Cardiac septum (tissue), 1 donor: ENCODE measurements around the gene IL36B. TPM values are rescaled to one million over a fixed set of nuclear protein-coding genes. Genes with fewer than 3 reads are reported as not detected.

Source experiments
- DNase-seq: peaks from one replicate; pipeline ENCODE4 v3.0.0-alpha.2; 2020; ENCODE audit warnings: low spot score
- intact Hi-C: fragments of 100-400 bp; cut with DNase I; formaldehyde crosslinking; loops from one replicate; pipeline ENCODE4 v1.14.0; 2022
- total RNA-seq: library from RNA; stranded (reverse); fragmentation: NEBNext Ultra II Directional; extraction: Animal tissue kit (Norgen Biotek cat#: 25700); gene quantifications from one replicate; pipeline ENCODE4 v1.2.1, GENCODE V29; 2021
- donor health status: DM: no; HTN: no; CAD: no.

IL36B gene
- total RNA-seq, 1 donor from 2014 or later: not detected

DNA sequence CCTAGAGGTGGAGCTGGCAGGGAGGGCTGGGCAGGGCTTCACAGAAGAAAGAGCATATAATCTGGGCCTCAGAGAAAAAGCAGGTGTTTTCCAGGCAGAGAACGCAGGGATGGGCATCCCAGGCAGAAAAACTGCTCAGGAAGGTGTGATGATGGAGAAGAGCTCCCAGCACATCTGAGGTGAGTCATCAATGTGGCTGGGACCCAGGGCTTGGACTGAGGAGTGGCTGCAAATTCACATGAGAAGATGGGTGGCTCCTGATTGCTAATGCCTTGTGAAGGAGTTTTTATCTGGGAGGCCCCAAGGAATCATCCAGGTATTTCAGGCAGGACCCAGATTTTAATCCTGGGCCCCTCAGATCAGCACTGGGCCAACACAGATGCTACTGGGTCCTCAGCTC is 25.3 kb upstream of the IL36B start:
- intact Hi-C loops: no loop called here
- DNase-seq: no peak

DNA sequence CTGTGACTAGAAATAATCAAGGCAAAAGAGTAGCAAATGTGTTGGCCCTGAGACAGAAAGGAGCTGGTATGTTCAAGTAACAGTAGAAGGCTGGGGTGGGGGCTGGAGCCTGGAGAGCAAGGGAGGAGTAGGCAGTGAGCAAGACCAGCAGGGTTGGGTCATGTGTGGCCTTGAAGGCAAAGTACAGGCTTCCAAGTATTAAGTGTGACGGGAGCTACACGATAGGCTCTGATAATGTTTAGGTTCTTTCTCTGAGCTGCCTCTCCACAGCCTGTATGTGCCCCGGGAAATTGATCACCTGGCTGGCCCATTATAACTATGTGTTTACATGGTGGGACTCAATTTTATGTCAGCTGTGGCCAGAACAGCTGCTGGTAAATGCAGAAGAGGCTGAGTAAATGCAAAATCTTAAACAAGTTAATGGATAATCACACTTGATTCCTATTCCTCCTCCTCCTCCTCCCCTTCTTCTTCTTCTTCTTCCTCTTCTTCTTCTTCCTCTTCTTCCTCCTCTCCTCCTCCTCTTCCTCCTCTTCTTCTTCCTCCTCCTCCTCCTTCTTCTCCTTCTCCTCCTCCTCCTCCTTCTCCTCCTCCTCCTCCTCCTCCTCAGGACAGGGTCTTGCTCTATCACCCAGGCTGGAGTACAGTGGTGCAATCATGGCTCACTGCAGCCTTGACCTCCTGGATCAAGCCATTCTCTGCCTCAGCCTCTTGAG is 24.4 kb upstream of the IL36B start:
- no peak for DNase-seq
- intact Hi-C loops: no loop called here

- intact Hi-C loops: no loop called here
- DNase-seq: no peak
These were observed 22.9 kb upstream of the IL36B start for GRCh38 chr2:113075600-113075999.

- intact Hi-C loops: no loop called here
- DNase-seq: no peak
These were observed 22.4 kb upstream of the IL36B start for GRCh38 chr2:113075030-113075429.

- intact Hi-C loops: no loop called here
- DNase-seq: no peak
These were observed 20.7 kb upstream of the IL36B start for GRCh38 chr2:113073325-113073834.

DNA sequence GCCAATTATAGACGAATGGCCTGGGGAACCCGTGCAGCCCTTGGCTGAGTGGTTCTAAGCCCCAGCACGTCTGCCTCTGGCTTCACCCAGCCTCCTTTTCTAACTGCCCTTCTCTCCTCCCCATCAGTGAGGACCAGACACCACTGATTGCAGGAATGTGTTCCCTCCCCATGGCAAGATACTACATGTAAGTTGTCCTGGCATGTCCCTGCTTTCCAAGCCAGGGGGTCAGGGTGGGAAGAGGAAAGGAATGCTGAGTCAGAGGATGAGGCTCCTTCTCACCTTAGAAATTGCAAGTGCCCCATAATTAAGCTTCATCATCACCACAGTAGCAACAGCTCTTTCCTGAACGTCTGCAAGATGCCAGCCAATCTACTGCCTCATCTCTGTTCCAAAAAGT is 19.9 kb upstream of the IL36B start:
- intact Hi-C loops: no loop called here
- no peak for DNase-seq

DNA sequence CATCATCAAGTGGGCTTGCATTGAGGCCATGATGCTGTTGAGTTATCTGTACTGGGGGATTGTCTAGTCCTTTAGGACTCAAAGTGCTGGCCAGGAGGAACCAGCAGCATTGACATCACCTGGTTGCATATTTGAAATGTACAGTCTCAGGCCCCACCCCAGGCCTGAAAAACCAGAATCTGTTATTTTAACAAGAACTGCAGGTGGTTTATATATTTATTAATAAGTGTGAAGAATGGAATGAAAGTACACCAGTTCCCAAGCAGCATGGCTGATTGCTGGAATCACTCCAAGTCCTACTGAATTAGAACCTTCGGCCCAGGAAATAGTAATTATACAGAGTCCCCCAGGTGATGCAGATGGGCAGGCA is 17.9 kb upstream of the IL36B start:
- no peak for DNase-seq
- intact Hi-C loops: no loop called here

- DNase-seq: no peak
- intact Hi-C loops: no loop called here
These were observed 17.3 kb upstream of the IL36B start for GRCh38 chr2:113069676-113070605.

GRCh38 chr2:113068706-113069485 is 16.2 kb upstream of the IL36B start:
- DNase-seq: no peak
- intact Hi-C loops: no loop called here

GRCh38 chr2:113068249-113068648 is 15.6 kb upstream of the IL36B start:
- DNase-seq: no peak
- intact Hi-C loops: no loop called here

GRCh38 chr2:113067681-113068080 is 15.0 kb upstream of the IL36B start, which contains the start of gene IL1F10:
TSS of gene IL1F10 (plus strand) at chr2:113067970. CDS start at chr2:113072739, 4,769 bp downstream.
- intact Hi-C loops: no loop called here
- DNase-seq: no peak

DNA sequence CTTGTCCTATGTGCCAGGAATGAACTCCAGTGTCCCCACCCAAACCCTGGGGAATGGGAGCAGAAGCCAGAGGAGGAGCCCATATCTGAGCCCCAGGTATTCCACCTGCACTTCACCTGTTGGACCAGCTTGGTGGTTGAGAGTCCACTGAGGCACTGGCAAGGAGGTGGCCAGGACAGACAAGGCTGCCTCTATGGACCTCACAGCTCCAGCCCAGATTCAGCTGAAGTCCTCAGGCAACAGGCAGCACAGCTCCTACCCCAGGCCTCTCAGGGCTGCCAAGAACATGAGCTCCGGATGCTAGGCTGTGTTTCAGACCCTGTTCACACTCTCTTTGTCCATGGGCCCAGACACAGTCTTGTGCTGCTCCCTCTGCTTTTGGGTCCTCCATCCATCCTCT is 12.2 kb upstream of the IL36B start:
- DNase-seq: no peak
- intact Hi-C loops: no loop called here

GRCh38 chr2:113064281-113064680 is 11.6 kb upstream of the IL36B start:
- intact Hi-C loops: no loop called here
- DNase-seq: no peak

DNA sequence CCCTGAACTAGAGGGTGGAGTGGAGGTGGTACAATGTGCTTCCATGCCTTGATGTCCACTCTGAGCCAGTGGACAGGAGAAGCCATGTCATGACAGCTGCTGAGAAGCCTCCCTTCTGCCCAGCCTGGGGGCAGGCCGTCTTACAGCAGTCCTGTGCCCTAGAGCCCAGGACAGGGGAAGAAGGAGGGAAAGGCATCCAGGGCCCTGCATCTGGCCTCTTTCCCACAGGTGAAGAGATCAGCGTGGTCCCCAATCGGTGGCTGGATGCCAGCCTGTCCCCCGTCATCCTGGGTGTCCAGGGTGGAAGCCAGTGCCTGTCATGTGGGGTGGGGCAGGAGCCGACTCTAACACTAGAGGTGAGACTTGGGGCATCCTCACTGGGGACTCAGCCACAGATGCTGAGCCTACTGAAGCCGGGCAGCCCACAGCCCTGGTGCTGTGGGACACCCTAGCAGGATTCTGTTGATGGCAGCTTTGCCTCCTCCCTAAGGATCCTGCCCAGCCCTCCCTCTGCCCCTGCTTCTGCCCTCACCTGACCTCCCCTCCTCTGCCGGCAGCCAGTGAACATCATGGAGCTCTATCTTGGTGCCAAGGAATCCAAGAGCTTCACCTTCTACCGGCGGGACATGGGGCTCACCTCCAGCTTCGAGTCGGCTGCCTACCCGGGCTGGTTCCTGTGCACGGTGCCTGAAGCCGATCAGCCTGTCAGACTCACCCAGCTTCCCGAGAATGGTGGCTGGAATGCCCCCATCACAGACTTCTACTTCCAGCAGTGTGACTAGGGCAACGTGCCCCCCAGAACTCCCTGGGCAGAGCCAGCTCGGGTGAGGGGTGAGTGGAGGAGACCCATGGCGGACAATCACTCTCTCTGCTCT is 9.5 kb upstream of the IL36B start:
- intact Hi-C loops: no loop called here

GRCh38 chr2:113061241-113061640 is 8.6 kb upstream of the IL36B start:
- DNase-seq: no peak
- intact Hi-C loops: no loop called here

More for the DNA sequence above, 9.5 kb upstream of the IL36B start:
- DNase-seq: no peak

DNA sequence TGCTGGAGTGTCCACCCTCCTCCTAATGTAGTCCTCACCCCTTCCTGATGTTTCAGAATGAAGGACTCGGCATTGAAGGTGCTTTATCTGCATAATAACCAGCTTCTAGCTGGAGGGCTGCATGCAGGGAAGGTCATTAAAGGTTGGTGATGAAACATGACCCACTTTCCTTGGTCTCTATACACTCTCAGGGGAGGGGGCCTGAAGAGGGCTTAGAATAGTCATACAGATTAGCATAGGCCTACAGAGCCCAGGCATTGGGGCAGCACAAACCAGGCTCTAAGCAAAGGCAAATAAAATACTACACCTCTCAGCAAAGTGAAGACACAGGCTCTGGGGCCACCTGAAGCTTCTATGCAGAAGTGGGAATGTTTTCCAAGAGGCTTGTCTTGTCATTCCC is 8.1 kb upstream of the IL36B start:
- intact Hi-C loops: no loop called here
- no peak for DNase-seq

- intact Hi-C loops: no loop called here
- DNase-seq: no peak
These were observed 7.7 kb upstream of the IL36B start for GRCh38 chr2:113060396-113060795.

DNA sequence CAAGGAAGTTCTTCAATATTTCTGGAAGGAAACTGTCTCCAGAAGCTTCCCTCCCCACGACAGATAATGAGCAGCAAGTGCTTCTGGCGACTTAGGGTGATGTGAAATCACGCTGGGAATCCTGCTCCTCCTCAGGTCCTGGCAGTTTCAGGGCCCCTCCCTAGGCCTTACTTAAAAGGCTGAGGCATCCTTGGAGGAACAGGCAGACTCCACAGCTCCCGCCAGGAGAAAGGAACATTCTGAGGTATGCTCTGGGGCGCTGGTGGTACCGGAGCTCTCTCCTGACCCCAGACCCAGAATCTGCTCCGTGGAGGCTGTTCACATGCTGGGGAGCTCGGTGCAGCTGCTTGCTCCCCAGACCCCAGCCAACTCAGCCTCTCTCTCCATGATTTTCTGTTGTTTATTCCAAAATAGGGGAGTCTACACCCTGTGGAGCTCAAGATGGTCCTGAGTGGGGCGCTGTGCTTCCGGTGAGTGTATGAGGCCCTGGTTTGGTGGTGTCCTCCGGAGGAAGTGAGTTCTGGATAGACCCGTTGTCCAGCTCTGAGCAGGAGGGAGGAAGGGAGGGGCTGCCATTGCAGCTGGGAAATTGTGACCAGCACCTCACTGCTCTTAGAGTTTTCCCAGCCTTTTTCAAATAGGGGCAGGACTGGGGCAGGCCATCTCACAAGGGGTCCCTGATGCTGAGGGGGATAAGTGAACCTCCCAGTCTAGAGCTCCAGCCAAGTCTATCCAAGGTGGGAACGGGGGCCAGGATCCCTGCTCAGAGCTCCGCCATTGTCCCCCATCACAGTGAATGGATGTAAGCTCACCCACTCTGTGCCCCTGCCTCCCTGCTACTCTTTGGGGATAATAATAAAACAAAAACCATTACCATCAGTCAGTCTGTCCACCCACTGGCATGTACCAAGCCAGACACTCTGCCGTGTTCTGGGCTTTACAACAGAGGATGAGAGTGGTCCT is 6.6 kb upstream of the IL36B start, which contains the start of gene IL36RN:
Gene IL36RN, plus strand, starts transcription at position 201 of the 963 bp plus-strand sequence. Its CDS starts 241 bp downstream, at position 442.
- DNase-seq: no peak
- intact Hi-C loops: no loop called here
